CD4-positive, alpha-beta memory T cell (primary cell): ENCODE data around the gene ITCH. TPM values are rescaled to one million over a fixed set of nuclear protein-coding genes. Genes with fewer than 3 reads are reported as not detected.
"Not testable (repeated sequence)": the region's sequence is repeated elsewhere in the genome, so short reads cannot be mapped to it uniquely, and the experiment has no call there.

Source experiments
- CTCF ChIA-PET: fragments of 350-600 bp; sonication (Branson Sonifier 250); formaldehyde crosslinking; loops from one replicate; lab custom pipeline; 2021; ENCODE audit warnings: inconsistent platforms; ENCODE audit not compliant: partially characterized antibody; lab: Charles Lee
- POLR2A ChIA-PET: fragments of 350-600 bp; sonication (Branson Sonifier 250); formaldehyde crosslinking; loops from one replicate; lab custom pipeline; 2021; ENCODE audit not compliant: partially characterized antibody; lab: Charles Lee
- DNase-seq, 5 donors: peaks; one replicate each; pipeline versions ENCODE4 v3.0.0 to v3.0.0-alpha.2; 2020 to 2022; ENCODE audit warnings: mixed read lengths in 1 of 5
- H3K27ac ChIP-seq: one replicate; pipeline ENCODE4 v1.7.0; 2013; ENCODE audit warnings: low read depth, low read length
- H3K27me3 ChIP-seq: 2 replicates; pipeline ENCODE4 v1.7.0; 2013; ENCODE audit warnings: mild to moderate bottlenecking, low read length, moderate library complexity; ENCODE audit not compliant: insufficient read depth
- H3K36me3 ChIP-seq: 2 replicates; pipeline ENCODE4 v1.7.0; 2013; ENCODE audit warnings: mild to moderate bottlenecking, low read length, moderate library complexity; ENCODE audit not compliant: insufficient read depth
- H3K4me1 ChIP-seq: 2 replicates; pipeline ENCODE4 v1.7.0; 2013; ENCODE audit warnings: mild to moderate bottlenecking, low read length, moderate library complexity; ENCODE audit not compliant: insufficient read depth
- H3K4me3 ChIP-seq, 2 donors: one replicate each; pipeline ENCODE4 v1.7.0; 2013; ENCODE audit warnings: low read length in 2 of 2, mild to moderate bottlenecking in 1 of 2
- H3K9me3 ChIP-seq, 2 donors: one replicate each; pipeline ENCODE4 v1.7.0; 2013; ENCODE audit warnings: low read length in 2 of 2, control low read depth in 1 of 2; ENCODE audit not compliant: control insufficient read depth in 1 of 2
- H3K27ac Mint-ChIP-seq, 7 donors: one replicate each; pipeline ENCODE4 v1.8.0; 2020 to 2021; ENCODE audit warnings: mixed read lengths in 7 of 7, mild to moderate bottlenecking in 6 of 7, inconsistent platforms in 3 of 7, moderate library complexity in 3 of 7
- H3K27me3 Mint-ChIP-seq, 2 donors: one replicate each; pipeline ENCODE4 v1.8.0; 2020 to 2021; ENCODE audit warnings: mixed read lengths in 2 of 2
- H3K36me3 Mint-ChIP-seq, 2 donors: one replicate each; pipeline ENCODE4 v1.8.0; 2020 to 2021; ENCODE audit warnings: mixed read lengths in 2 of 2, inconsistent platforms in 1 of 2, mild to moderate bottlenecking in 1 of 2
- H3K4me1 Mint-ChIP-seq, 4 donors: one replicate each; pipeline ENCODE4 v1.8.0; 2020 to 2021; ENCODE audit warnings: mixed read lengths in 4 of 4, mild to moderate bottlenecking in 1 of 4
- H3K4me3 Mint-ChIP-seq, 8 donors: one replicate each; pipeline ENCODE4 v1.8.0; 2020 to 2021; ENCODE audit warnings: mixed read lengths in 8 of 8, mild to moderate bottlenecking in 7 of 8, moderate library complexity in 6 of 8, inconsistent platforms in 3 of 8
- H3K9me3 Mint-ChIP-seq, 8 donors: one replicate each; pipeline ENCODE4 v1.8.0; 2020 to 2021; ENCODE audit warnings: mixed read lengths in 8 of 8, mild to moderate bottlenecking in 5 of 8, inconsistent platforms in 3 of 8, moderate library complexity in 1 of 8
- intact Hi-C: fragments of 100-400 bp; cut with micrococcal nuclease; formaldehyde crosslinking; loops from one replicate; pipeline ENCODE4 v1.15.1; 2023
- polyA plus RNA-seq, 2 donors: library from polyadenylated mRNA; unstranded; fragments of 300-500 nt; fragmentation: Illumina TruSeq; gene quantifications; one replicate each; pipeline ENCODE4 v1.2.3, GENCODE V29; 2021
- total RNA-seq, 2 experiments: library from RNA; stranded (reverse); gene quantifications; one replicate each; pipeline ENCODE4 v1.2.3, GENCODE V29; 2021

ITCH gene
- total and polyA plus RNA-seq, 4 experiments from 2014 or later: 9.7 to 68.9 (median 42.2) TPM

DNA sequence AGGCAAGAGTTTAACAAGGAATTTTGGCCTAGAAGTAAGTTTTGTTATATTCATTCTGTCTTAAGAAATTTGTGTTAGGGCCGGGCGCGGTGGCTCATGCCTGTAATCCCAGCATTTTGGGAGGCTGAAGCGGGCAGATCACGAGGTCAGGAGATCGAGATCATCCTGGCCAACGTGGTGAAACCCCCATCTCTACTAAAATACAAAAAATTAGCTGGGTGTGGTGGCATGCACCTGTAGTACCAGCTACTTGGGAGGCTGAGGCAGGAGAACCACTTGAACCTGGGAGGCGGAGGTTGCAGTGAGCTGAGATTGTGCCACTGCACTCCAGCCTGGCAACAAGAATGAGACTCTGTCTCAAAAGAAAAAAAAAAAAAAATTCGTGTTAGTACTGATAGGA, 4.8 kb downstream of the ITCH start:
- Mint-ChIP-seq H3K27ac (peak overlapping the region in 3 of 7 donors; percentile 24 to 70 (median 69)), H3K36me3 (peaks cover 25 to 39% of the 10 kb centered on the region in 2 donors), H3K4me1 (peaks cover 28 to 63% (median 46%) of the 10 kb centered on the region in 4 donors), H3K4me3 (peak overlapping the region in 5 of 8 donors; percentile 2 to 73 (median 36))
- DNase-seq, H3K27me3 ChIP-seq, H3K9me3 ChIP-seq, intact Hi-C loops, H3K9me3 Mint-ChIP-seq, H3K27me3 Mint-ChIP-seq, H3K4me3 ChIP-seq, H3K27ac ChIP-seq: not testable (repeated sequence)
- Histone ChIP-seq H3K4me1 (peaks cover 57% of the 10 kb centered on the region), H3K36me3 (peaks cover 19% of the 10 kb centered on the region)
- POLR2A ChIA-PET: interaction anchor here (0.8 kb wide), 1 partner anchor 148 kb away, joined by 3 read pairs; no protein-coding TSS in a partner anchor
- CTCF ChIA-PET: interaction anchor here (0.7 kb wide), 1 partner anchor 155 kb away, joined by 3 read pairs; no protein-coding TSS in a partner anchor

DNA sequence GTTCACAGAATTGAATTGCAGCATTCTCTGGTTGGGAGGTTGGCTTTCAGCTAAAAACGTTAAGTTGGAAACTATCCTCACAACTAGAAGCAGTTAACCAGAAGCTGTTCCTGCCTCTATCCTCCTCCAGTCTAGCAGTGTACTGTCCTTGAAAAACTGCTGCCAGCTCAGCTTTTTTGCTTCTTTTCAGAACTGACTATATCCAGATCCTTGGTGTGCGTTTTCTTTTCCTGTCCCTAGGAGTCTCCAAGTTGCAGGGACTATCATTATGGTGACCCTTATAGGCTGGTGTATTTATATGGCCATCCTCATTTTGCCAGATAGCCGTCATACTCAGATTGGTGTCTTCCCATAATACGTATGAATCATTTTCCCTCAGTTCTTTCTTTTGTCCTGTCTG, 5.5 kb downstream of the ITCH start:
- H3K27ac ChIP-seq: no peak overlapping the region

DNA sequence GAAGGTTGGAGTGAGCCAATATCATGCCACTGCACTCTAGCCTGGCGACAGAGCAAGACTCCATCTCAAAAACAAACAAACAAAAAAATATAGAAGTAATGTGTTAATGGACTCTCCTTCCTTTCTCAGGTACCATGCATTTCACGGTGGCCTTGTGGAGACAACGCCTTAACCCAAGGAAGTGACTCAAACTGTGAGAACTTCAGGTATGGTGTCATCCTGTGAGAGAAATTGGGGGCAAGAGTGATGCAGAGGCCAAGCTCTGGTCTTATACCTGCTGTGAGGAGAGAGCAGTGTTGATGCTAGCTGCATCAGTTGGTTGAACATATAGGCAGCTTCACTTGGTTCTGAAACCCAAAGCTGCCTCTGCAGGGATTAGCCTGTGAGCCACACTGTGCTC, 6.2 kb downstream of the ITCH start:
- H3K9me3 ChIP-seq: no peaks in the 10 kb centered on the region
- peaks cover 31 to 40% of the 10 kb centered on the region in 2 donors for H3K36me3 Mint-ChIP-seq
- peak overlapping the region in 1 of 8 donors; percentile 49 for H3K4me3 Mint-ChIP-seq
- peak overlapping the region in 6 of 7 donors; percentile 7 to 78 (median 33) for H3K27ac Mint-ChIP-seq
- ChIA-PET CTCF (interaction anchor here (0.5 kb wide), 1 partner anchor 274 kb away, joined by 3 read pairs; no protein-coding TSS in a partner anchor), POLR2A (interaction anchor here (0.7 kb wide), 1 partner anchor 36 kb away, joined by 3 read pairs; no protein-coding TSS in a partner anchor)
- no peaks in the 10 kb centered on the region for H3K27me3 Mint-ChIP-seq
- H3K27me3 ChIP-seq: no peaks in the 10 kb centered on the region
- no peak overlapping the region for H3K4me3 ChIP-seq
- intact Hi-C loops: no loop called here
- DNase-seq: peak in 1 of 5 donors; percentile 40
- no peak overlapping the region for H3K27ac ChIP-seq
- H3K36me3 ChIP-seq: peaks cover 19% of the 10 kb centered on the region
- H3K4me1 Mint-ChIP-seq: peaks cover 27 to 52% (median 40%) of the 10 kb centered on the region in 4 donors
- H3K9me3 Mint-ChIP-seq: peaks cover 0 to 3% (median 0%) of the 10 kb centered on the region in 8 donors
- H3K4me1 ChIP-seq: peaks cover 50% of the 10 kb centered on the region

More for the DNA sequence above, 5.5 kb downstream of the ITCH start:
- Histone ChIP-seq H3K4me1 (peaks cover 56% of the 10 kb centered on the region), H3K4me3 (no peak overlapping the region), H3K9me3 (no peaks in the 10 kb centered on the region), H3K27me3 (no peaks in the 10 kb centered on the region), H3K36me3 (peaks cover 19% of the 10 kb centered on the region)
- CTCF ChIA-PET: no interaction called here
- Mint-ChIP-seq H3K36me3 (peaks cover 28 to 39% of the 10 kb centered on the region in 2 donors), H3K9me3 (peaks cover 0 to 3% (median 0%) of the 10 kb centered on the region in 8 donors), H3K27ac (peak overlapping the region in 4 of 7 donors; percentile 24 to 78 (median 50)), H3K4me3 (peak overlapping the region in 3 of 8 donors; percentile 10 to 63 (median 35)), H3K27me3 (no peaks in the 10 kb centered on the region), H3K4me1 (peaks cover 28 to 58% (median 44%) of the 10 kb centered on the region in 4 donors)
- POLR2A ChIA-PET: interaction anchor here (0.7 kb wide), 1 partner anchor 37 kb away, joined by 3 read pairs; no protein-coding TSS in a partner anchor
- intact Hi-C loops: no loop called here
- no peak for DNase-seq

DNA sequence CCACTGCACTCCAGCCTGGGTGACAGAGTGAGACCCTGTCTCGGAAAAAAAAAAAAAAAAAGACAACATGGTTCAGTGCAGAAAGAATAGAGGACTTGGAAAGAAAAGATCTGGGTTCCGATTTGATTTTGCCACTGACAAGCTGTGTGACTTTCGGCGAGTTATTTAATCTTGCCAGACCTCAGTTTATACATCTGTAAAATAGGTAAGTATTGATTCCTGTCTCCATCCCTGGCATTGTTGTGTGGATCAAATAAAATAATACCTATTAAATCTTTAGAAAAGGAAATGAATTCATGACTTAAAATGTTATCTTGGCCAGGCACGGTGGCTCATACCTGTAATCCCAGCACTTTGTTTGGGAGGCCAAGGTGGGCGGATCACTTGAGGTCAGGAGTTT, 7.0 kb downstream of the ITCH start:
- Histone ChIP-seq H3K4me1 (peaks cover 42% of the 10 kb centered on the region), H3K27me3 (no peaks in the 10 kb centered on the region), H3K27ac (no peak overlapping the region), H3K9me3 (no peaks in the 10 kb centered on the region), H3K4me3 (no peak overlapping the region), H3K36me3 (peaks cover 19% of the 10 kb centered on the region)
- Mint-ChIP-seq H3K4me1 (peaks cover 27 to 51% (median 40%) of the 10 kb centered on the region in 4 donors), H3K36me3 (peaks cover 32 to 42% of the 10 kb centered on the region in 2 donors), H3K27ac (peak overlapping the region in 1 of 7 donors; percentile 41), H3K4me3 (no peak overlapping the region), H3K9me3 (peaks cover 0 to 3% (median 0%) of the 10 kb centered on the region in 8 donors), H3K27me3 (no peaks in the 10 kb centered on the region)
- intact Hi-C loops: no loop called here
- ChIA-PET CTCF (no interaction called here), POLR2A (no interaction called here)
- DNase-seq: no peak

DNA sequence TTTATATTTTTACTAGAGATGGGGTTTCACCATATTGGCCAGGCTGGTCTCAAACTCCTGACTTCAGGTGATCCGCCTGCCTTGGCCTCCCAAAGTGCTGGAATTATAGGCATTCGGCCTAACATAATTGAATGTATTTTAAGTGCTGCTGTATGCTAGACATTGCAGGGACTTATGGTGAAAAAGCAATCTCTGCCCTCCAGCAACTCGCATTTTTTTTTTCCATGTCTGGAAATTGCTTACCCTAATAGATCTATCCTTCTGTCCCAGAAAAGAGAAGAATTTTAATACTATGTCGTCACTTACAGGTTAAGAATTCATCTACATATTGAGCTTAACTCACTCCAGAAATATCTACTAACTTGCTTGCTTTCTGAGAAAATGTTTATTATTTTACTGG, 10.4 kb downstream of the ITCH start:
- Mint-ChIP-seq H3K27me3 (no peaks in the 10 kb centered on the region), H3K9me3 (no peaks in the 10 kb centered on the region), H3K27ac (no peak overlapping the region), H3K36me3 (peaks cover 29 to 37% of the 10 kb centered on the region in 2 donors), H3K4me1 (peaks cover 18 to 39% (median 29%) of the 10 kb centered on the region in 4 donors), H3K4me3 (no peak overlapping the region)
- no peak for DNase-seq
- no peaks in the 10 kb centered on the region for H3K27me3 ChIP-seq
- ChIA-PET CTCF (no interaction called here), POLR2A (interaction anchor here (0.8 kb wide), 1 partner anchor 9 kb away, joined by 6 read pairs; no protein-coding TSS in a partner anchor)
- no peak overlapping the region for H3K4me3 ChIP-seq
- H3K9me3 ChIP-seq: no peaks in the 10 kb centered on the region
- H3K36me3 ChIP-seq: peaks cover 19% of the 10 kb centered on the region
- no peak overlapping the region for H3K27ac ChIP-seq
- peaks cover 20% of the 10 kb centered on the region for H3K4me1 ChIP-seq
- intact Hi-C loops: no loop called here

DNA sequence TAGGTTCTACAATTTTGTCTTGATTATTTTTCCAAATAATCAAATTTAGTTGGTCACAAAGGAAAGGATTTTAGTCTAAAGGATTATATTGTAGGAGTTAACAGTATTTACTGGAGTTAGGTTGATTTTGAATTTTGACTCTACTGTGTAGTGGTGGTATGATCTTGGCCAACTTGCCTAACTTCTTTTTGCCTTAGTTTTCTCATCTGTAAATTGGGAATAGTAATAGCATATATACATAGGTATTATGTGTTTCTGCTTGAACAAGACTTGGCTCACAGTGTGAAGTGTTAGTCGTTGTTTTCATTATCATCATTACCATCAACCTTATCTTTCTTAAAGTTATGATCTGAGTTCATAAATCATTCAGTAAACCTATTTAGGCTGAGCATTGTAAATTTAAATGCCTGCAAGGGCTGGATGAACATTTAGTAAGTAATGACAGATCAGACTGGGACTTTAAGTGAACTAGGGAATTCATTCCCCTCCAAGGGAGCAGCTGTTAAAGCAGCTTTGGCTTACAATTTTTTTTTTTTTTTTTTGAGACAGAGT, 11.2 kb downstream of the ITCH start:
- no peak overlapping the region for H3K27ac Mint-ChIP-seq
- ChIA-PET CTCF (no interaction called here), POLR2A (no interaction called here)
- H3K27ac ChIP-seq: no peak overlapping the region
- DNase-seq: no peak
- intact Hi-C loops: no loop called here
- H3K4me1 Mint-ChIP-seq: peaks cover 15 to 38% (median 27%) of the 10 kb centered on the region in 4 donors
- no peaks in the 10 kb centered on the region for H3K27me3 Mint-ChIP-seq
- no peak overlapping the region for H3K4me3 ChIP-seq
- no peaks in the 10 kb centered on the region for H3K9me3 Mint-ChIP-seq
- H3K36me3 Mint-ChIP-seq: peaks cover 23 to 40% of the 10 kb centered on the region in 2 donors
- peaks cover 17% of the 10 kb centered on the region for H3K36me3 ChIP-seq
- no peaks in the 10 kb centered on the region for H3K27me3 ChIP-seq
- H3K4me3 Mint-ChIP-seq: no peak overlapping the region
- no peaks in the 10 kb centered on the region for H3K9me3 ChIP-seq
- peaks cover 14% of the 10 kb centered on the region for H3K4me1 ChIP-seq

DNA sequence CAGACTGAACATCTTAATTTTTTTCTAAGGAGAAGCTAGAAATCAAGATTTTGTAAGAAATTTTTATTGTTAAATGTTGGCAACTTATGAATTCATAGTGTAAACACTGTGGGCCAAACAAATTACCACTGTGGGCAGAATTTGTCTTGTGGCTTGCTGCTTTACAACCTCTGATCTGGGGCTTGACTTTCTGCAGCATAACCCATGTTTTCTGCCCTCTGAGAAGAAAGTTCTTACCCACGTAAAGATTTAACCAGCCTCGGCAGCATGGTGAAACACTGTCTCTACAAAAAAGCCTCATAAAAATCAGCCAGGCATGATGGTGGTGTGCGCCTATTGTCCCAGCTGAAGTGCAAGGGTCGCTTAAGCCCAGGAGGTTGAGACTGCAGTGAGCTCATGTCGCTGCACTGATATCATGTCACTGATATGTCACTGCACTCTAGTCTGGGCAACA, 12.9 kb downstream of the ITCH start:
- Mint-ChIP-seq H3K27me3 (no peaks in the 10 kb centered on the region), H3K9me3 (no peaks in the 10 kb centered on the region), H3K4me1 (peaks cover 14 to 37% (median 20%) of the 10 kb centered on the region in 4 donors), H3K36me3 (peaks cover 14 to 30% of the 10 kb centered on the region in 2 donors), H3K27ac (peak overlapping the region in 2 of 7 donors; percentile 29 to 48), H3K4me3 (no peak overlapping the region)
- no peak for DNase-seq
- intact Hi-C loops: no loop called here
- Histone ChIP-seq H3K9me3 (no peaks in the 10 kb centered on the region), H3K4me1 (peaks cover 12% of the 10 kb centered on the region), H3K27me3 (no peaks in the 10 kb centered on the region), H3K27ac (no peak overlapping the region), H3K4me3 (no peak overlapping the region), H3K36me3 (peaks cover 3% of the 10 kb centered on the region)
- CTCF ChIA-PET: no interaction called here
- POLR2A ChIA-PET: no interaction called here
